Vagina (tissue), 2 donors: ENCODE measurements around the gene DMRTA1.

Experiments
- CTCF ChIP-seq, 3 experiments: fragments of 450-650 bp in 2 of 3; fragments of 200-600 bp in 1 of 3; sonication (generic) in 1 of 3; IDR thresholded peaks; one replicate each; pipeline ENCODE4 v1.5.1; 2017 to 2019; ENCODE audit warnings: antibody characterized with exemption in 3 of 3, mild to moderate bottlenecking in 2 of 3, moderate library complexity in 2 of 3
- POLR2A ChIP-seq, 2 donors: fragments of 450-650 bp; IDR thresholded peaks; one replicate each; pipeline ENCODE4 v1.6.1; 2017; ENCODE audit warnings: antibody characterized with exemption in 2 of 2, mild to moderate bottlenecking in 2 of 2, moderate library complexity in 2 of 2
- POLR2AphosphoS5 ChIP-seq, 2 donors: sonication (generic); formaldehyde crosslinking; IDR thresholded peaks; one replicate each; pipeline ENCODE4 v1.9.0; 2017; ENCODE audit warnings: antibody characterized with exemption in 2 of 2, mild to moderate bottlenecking in 2 of 2, low read depth in 1 of 2; ENCODE audit not compliant: insufficient read depth in 1 of 2

- TF ChIP-seq CTCF (IDR thresholded peaks at IDR 0.05): no peak
- no peak for TF ChIP-seq POLR2AphosphoS5 (IDR thresholded peaks at IDR 0.05; ENCODE audit: insufficient read depth in 1 of 2, low read depth in 1 of 2)
- no peak for TF ChIP-seq POLR2A (IDR thresholded peaks at IDR 0.05)
Measured at GRCh38 chr9:22424616-22425015, 22.0 kb upstream of the DMRTA1 start.
